SU-DHL-6 (cell line): ENCODE results near the gene NOS1AP.

Source experiments
- H2AFZ ChIP-seq: fragments of 200-600 bp; sonication (generic); 2 replicates; pipeline ENCODE4 v1.6.1; 2014; ENCODE audit warnings: low read depth, mild to moderate bottlenecking, moderate library complexity, mixed read lengths, antibody characterized with exemption, low read length; ENCODE audit not compliant: severe bottlenecking
- H3F3A ChIP-seq: fragments of 200-600 bp; shearing (Covaris generic); 2 replicates; pipeline ENCODE4 v1.6.0; 2016; ENCODE audit warnings: antibody characterized with exemption, mild to moderate bottlenecking; ENCODE audit not compliant: insufficient read depth
- H3K27ac ChIP-seq: fragments of 200-600 bp; sonication (generic); 2 replicates; pipeline ENCODE4 v1.5.1; 2016; ENCODE audit warnings: low read depth, mild to moderate bottlenecking, low read length, moderate library complexity, mixed read lengths
- H3K27me3 ChIP-seq: fragments of 200-600 bp; sonication (generic), shearing (Covaris generic); 2 replicates; pipeline ENCODE4 v1.6.0; 2014; ENCODE audit warnings: mild to moderate bottlenecking, low read length
- H3K36me3 ChIP-seq: fragments of 200-600 bp; sonication (generic); 2 replicates; pipeline ENCODE4 v1.6.1; 2014; ENCODE audit warnings: mild to moderate bottlenecking, low read length, mixed read lengths
- H3K4me2 ChIP-seq: fragments of 300-600, 200-600 bp; shearing (Covaris generic), sonication (generic); 2 replicates; pipeline ENCODE4 v1.6.0; 2014; ENCODE audit warnings: low read length, low read depth, mild to moderate bottlenecking; ENCODE audit not compliant: poor library complexity, severe bottlenecking
- H3K4me3 ChIP-seq: fragments of 200-600 bp; sonication (generic); 2 replicates; pipeline ENCODE4 v1.5.1; 2014; ENCODE audit warnings: antibody characterized with exemption, low read length, mild to moderate bottlenecking, mixed read lengths; ENCODE audit not compliant: insufficient read depth, poor library complexity, severe bottlenecking
- H3K79me2 ChIP-seq: fragments of 200-600 bp; sonication (generic); 2 replicates; pipeline ENCODE4 v1.6.1; 2014; ENCODE audit warnings: mild to moderate bottlenecking, low read length, moderate library complexity; ENCODE audit not compliant: insufficient read depth
- H3K9ac ChIP-seq: fragments of 200-600 bp; sonication (generic); 2 replicates; pipeline ENCODE4 v1.7.0; 2014; ENCODE audit warnings: mild to moderate bottlenecking, low read length
- H3K9me2 ChIP-seq: fragments of 200-600 bp; sonication (generic); replicated peaks from 2 replicates; pipeline ENCODE4 v1.6.1; 2014; ENCODE audit warnings: low read length; ENCODE audit not compliant: insufficient read depth
- H3K9me3 ChIP-seq: fragments of 200-600 bp; sonication (generic); 2 replicates; pipeline ENCODE4 v1.6.1; 2014; ENCODE audit warnings: low read length, mixed read lengths; ENCODE audit not compliant: insufficient read depth
- H4K20me1 ChIP-seq: fragments of 200-600 bp; sonication (generic); 2 replicates; pipeline ENCODE4 v1.6.1; 2014; ENCODE audit warnings: low read depth, mild to moderate bottlenecking, antibody characterized with exemption, low read length, moderate library complexity, mixed read lengths
- EZH2phosphoT487 ChIP-seq: fragments of 200-600 bp; sonication (generic), shearing (Covaris generic); conservative IDR thresholded peaks from 2 replicates; pipeline ENCODE4 v1.6.1; 2018; ENCODE audit warnings: mild to moderate bottlenecking, antibody characterized with exemption, low read length, moderate library complexity, mixed read lengths
- TF ChIP-seq, protein P1 (sequence below): fragments of 200-600 bp; sonication (generic); IDR thresholded peaks from one replicate; pipeline ENCODE4 v1.5.1; 2017; ENCODE audit warnings: antibody characterized with exemption, mild to moderate bottlenecking, low read length, moderate library complexity; ENCODE audit not compliant: insufficient read depth, poor library complexity, severe bottlenecking

Gene NOS1AP

DNA sequence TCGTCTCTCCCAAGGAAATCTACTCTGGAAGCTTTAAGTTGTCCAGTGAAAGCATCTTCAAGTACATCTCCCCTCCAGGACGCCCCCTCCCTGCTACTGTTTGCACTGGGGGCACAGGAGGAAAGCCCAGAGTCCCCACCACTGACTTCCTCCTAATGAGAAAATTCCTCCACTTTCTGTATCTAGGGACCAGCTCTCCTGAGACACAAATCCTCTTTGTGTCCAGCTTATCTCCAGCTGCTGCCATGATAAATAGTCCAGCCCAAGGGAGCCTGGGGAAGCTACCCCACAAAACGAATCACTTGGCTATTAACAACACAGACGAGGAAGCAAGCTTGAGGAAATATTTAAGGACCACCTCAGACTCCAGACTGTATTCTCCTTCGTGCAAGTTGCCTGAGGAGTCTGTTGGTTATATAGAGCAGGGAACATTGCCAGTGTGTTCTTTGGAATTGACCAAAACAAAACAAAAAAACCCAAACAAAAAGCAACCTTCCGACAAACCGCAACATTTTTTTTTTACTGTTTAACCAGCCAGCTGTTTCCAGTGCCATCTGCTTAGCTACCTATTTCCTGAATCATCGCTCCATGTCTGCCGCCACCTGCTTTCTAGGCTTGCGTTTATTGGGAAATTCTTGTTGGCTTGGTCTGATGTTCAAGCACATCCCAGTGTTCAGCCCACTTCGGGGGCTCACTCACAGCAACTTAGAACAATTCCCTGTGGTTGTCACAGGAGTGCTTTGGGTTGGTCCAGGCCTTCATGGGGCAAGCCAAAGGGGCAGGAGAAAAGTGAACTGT is 319.7 kb downstream of the NOS1AP start:
- Histone ChIP-seq H3K4me3 (no peak overlapping the region), H3K36me3 (no peaks in the 10 kb centered on the region), H3K79me2 (no peaks in the 10 kb centered on the region), H3K9ac (no peak overlapping the region), H3K27ac (no peak overlapping the region), H2AFZ (no peak overlapping the region), H3K9me2 (no peaks in the 10 kb centered on the region), H3K27me3 (no peaks in the 10 kb centered on the region), H3K4me2 (no peak overlapping the region), H3F3A (no peaks in the 10 kb centered on the region), H4K20me1 (no peaks in the 10 kb centered on the region), H3K9me3 (no peaks in the 10 kb centered on the region)
- TF ChIP-seq, protein P1, sequence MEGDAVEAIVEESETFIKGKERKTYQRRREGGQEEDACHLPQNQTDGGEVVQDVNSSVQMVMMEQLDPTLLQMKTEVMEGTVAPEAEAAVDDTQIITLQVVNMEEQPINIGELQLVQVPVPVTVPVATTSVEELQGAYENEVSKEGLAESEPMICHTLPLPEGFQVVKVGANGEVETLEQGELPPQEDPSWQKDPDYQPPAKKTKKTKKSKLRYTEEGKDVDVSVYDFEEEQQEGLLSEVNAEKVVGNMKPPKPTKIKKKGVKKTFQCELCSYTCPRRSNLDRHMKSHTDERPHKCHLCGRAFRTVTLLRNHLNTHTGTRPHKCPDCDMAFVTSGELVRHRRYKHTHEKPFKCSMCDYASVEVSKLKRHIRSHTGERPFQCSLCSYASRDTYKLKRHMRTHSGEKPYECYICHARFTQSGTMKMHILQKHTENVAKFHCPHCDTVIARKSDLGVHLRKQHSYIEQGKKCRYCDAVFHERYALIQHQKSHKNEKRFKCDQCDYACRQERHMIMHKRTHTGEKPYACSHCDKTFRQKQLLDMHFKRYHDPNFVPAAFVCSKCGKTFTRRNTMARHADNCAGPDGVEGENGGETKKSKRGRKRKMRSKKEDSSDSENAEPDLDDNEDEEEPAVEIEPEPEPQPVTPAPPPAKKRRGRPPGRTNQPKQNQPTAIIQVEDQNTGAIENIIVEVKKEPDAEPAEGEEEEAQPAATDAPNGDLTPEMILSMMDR = no peak
- TF ChIP-seq EZH2phosphoT487 = no peak

DNA sequence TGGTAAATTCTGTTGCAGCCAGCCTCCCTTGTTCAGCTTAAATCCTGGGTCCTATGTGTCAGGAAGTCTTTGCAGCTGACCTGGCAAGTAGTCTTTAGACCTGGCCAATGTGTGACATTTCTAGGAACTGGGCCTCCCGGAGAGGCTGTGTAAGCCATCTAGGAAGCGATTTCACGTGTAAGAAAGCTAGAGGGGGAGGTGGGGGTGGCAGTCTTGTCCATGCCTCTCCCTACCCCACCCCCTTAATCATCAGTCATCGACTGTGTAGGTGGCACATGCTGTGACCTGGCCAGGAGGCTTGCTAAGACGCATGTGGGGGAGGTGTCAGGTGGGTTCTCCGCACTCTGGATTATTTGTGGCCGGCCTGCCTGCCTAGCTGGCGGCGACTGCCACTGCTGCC is 320.5 kb downstream of the NOS1AP start:
- no peaks in the 10 kb centered on the region for H3K27me3 ChIP-seq
- no peak overlapping the region for H3K27ac ChIP-seq
- no peak overlapping the region for H3K4me3 ChIP-seq
- no peaks in the 10 kb centered on the region for H3K36me3 ChIP-seq
- no peaks in the 10 kb centered on the region for H3K9me2 ChIP-seq
- no peaks in the 10 kb centered on the region for H3F3A ChIP-seq
- no peaks in the 10 kb centered on the region for H3K79me2 ChIP-seq
- H2AFZ ChIP-seq = no peak overlapping the region
- TF ChIP-seq EZH2phosphoT487 = no peak
- TF ChIP-seq, protein P1 = no peak
- H3K4me2 ChIP-seq = no peak overlapping the region
- H4K20me1 ChIP-seq = no peaks in the 10 kb centered on the region
- H3K9ac ChIP-seq = no peak overlapping the region
- H3K9me3 ChIP-seq = no peaks in the 10 kb centered on the region

DNA sequence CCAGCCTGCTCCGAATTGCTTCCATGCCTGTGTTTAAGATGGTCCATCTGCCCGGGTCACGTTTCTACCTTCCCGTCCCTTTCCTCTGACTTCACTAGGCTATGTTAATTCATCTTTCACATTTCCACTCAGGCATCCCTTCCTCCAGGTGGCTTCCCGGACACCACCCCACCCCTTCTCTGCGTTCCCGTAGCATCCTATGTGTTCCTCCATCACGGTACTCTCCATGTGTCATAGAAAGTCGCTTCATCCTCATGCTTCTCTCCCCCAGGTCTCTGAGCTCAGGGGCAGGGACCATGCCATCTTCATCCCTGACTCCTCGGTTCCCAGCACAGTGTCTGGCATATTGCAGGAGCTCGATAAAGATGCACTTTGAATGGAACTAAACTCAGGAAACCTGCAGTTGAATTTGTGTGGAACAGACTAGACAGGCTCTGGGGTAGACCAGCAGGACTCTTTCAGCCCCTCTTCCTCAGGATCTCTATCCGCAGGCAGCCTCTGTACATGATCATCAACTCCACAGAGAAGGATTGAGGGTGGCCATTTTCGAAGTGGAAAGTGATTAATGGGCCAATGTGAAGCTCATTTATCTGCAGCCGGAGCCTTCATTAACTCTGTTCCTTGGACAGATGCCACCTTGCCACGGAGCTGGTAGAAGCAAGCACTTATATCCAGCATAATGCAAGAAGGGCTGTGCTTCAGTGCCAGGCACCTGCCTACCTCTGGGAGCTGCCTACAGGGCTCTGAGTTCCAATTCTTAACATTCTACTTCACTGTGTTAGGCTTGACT is 321.1 kb downstream of the NOS1AP start:
- Histone ChIP-seq H3K27me3 (no peaks in the 10 kb centered on the region), H3K9ac (no peak overlapping the region), H3K9me2 (no peaks in the 10 kb centered on the region), H3K36me3 (no peaks in the 10 kb centered on the region), H3K9me3 (no peaks in the 10 kb centered on the region), H3K79me2 (no peaks in the 10 kb centered on the region), H3K27ac (no peak overlapping the region), H3K4me3 (no peak overlapping the region), H2AFZ (no peak overlapping the region), H3K4me2 (no peak overlapping the region), H4K20me1 (no peaks in the 10 kb centered on the region), H3F3A (no peaks in the 10 kb centered on the region)
- TF ChIP-seq EZH2phosphoT487 = no peak
- TF ChIP-seq, protein P1 = no peak
